SK-N-SH treated with all-trans-retinoic acid at 6 μM for 48 hours (cell line): ENCODE data around the gene ZNF557.

ENCODE experiments used
- ARNTL ChIP-seq: fragments of 450-650 bp; formaldehyde crosslinking; IDR thresholded peaks from 2 replicates; pipeline ENCODE4 v1.5.0; 2020; ENCODE audit warnings: low read depth, mild to moderate bottlenecking, moderate library complexity, borderline replicate concordance
- ESRRG ChIP-seq: fragments of 250-450 bp; sonication (Bioruptor Pico); IDR thresholded peaks from 2 replicates; pipeline ENCODE4 v1.6.1; 2021; ENCODE audit warnings: mild to moderate bottlenecking
- ISL1 ChIP-seq: fragments of 250-450 bp; sonication (Bioruptor Pico); IDR thresholded peaks from 2 replicates; pipeline ENCODE4 v2.1.2; 2022; ENCODE audit warnings: mild to moderate bottlenecking, moderate library complexity
- OSR1 ChIP-seq: fragments of 250-450 bp; sonication (Bioruptor Pico); IDR thresholded peaks from 2 replicates; pipeline ENCODE4 v1.8.0; 2022; ENCODE audit warnings: moderate library complexity, mild to moderate bottlenecking, inconsistent platforms
- PATZ1 ChIP-seq: fragments of 250-450 bp; sonication (Bioruptor Pico); IDR thresholded peaks from 2 replicates; pipeline ENCODE4 v1.8.0; 2020; ENCODE audit warnings: mild to moderate bottlenecking, moderate library complexity, borderline replicate concordance
- PPARA ChIP-seq: fragments of 250-450 bp; sonication (Bioruptor Pico); IDR thresholded peaks from 2 replicates; pipeline ENCODE4 v1.5.0; 2020; ENCODE audit warnings: mild to moderate bottlenecking, borderline replicate concordance
- RARB ChIP-seq: fragments of 250-450 bp; sonication (Bioruptor Pico); IDR thresholded peaks from 2 replicates; pipeline ENCODE4 v1.8.0; 2021; ENCODE audit warnings: mild to moderate bottlenecking, moderate library complexity
- SNAI2 ChIP-seq: fragments of 250-450 bp; sonication (Bioruptor Pico); IDR thresholded peaks from 2 replicates; pipeline ENCODE4 v1.5.0; 2020; ENCODE audit warnings: mild to moderate bottlenecking, moderate library complexity
- ZFP30 ChIP-seq: fragments of 450-650 bp; formaldehyde crosslinking; IDR thresholded peaks from 2 replicates; pipeline ENCODE4 v1.5.0; 2022; ENCODE audit warnings: mild to moderate bottlenecking, moderate library complexity
- ZNF70 ChIP-seq: fragments of 450-650 bp; formaldehyde crosslinking; IDR thresholded peaks from 2 replicates; pipeline ENCODE4 v1.5.0; 2020; ENCODE audit warnings: mild to moderate bottlenecking, moderate library complexity
- TF ChIP-seq, protein P1 (sequence below): fragments of 250-450 bp; sonication (Bioruptor Pico); IDR thresholded peaks from 2 replicates; pipeline ENCODE4 v1.8.0; 2021; ENCODE audit warnings: low read depth, mild to moderate bottlenecking, moderate library complexity, borderline replicate concordance
- TF ChIP-seq, protein P2 (sequence below): fragments of 250-450 bp; sonication (Bioruptor Pico); IDR thresholded peaks from 2 replicates; pipeline ENCODE4 v1.5.1; 2021; ENCODE audit warnings: mild to moderate bottlenecking, moderate library complexity
- TF ChIP-seq, protein P3 (sequence below): fragments of 250-450 bp; sonication (Bioruptor Pico); IDR thresholded peaks from 2 replicates; pipeline ENCODE4 v1.5.1; 2020; ENCODE audit warnings: low read depth, mild to moderate bottlenecking, moderate library complexity

- TF ChIP-seq SNAI2 (CRISPR knock-in tag) (no peak), ISL1 (CRISPR knock-in tag) (no peak), ZNF70 (CRISPR knock-in tag) (no peak), PATZ1 (CRISPR knock-in tag) (no peak), ARNTL (CRISPR knock-in tag) (no peak), RARB (CRISPR knock-in tag) (no peak), ESRRG (no peak), ZFP30 (CRISPR knock-in tag) (no peak), PPARA (CRISPR knock-in tag) (no peak), OSR1 (CRISPR knock-in tag) (no peak)
- TF ChIP-seq, protein P1, sequence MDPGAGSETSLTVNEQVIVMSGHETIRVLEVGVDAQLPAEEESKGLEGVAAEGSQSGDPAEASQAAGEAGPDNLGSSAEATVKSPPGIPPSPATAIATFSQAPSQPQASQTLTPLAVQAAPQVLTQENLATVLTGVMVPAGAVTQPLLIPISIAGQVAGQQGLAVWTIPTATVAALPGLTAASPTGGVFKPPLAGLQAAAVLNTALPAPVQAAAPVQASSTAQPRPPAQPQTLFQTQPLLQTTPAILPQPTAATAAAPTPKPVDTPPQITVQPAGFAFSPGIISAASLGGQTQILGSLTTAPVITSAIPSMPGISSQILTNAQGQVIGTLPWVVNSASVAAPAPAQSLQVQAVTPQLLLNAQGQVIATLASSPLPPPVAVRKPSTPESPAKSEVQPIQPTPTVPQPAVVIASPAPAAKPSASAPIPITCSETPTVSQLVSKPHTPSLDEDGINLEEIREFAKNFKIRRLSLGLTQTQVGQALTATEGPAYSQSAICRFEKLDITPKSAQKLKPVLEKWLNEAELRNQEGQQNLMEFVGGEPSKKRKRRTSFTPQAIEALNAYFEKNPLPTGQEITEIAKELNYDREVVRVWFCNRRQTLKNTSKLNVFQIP (CRISPR knock-in tag): no peak
- TF ChIP-seq, protein P2, sequence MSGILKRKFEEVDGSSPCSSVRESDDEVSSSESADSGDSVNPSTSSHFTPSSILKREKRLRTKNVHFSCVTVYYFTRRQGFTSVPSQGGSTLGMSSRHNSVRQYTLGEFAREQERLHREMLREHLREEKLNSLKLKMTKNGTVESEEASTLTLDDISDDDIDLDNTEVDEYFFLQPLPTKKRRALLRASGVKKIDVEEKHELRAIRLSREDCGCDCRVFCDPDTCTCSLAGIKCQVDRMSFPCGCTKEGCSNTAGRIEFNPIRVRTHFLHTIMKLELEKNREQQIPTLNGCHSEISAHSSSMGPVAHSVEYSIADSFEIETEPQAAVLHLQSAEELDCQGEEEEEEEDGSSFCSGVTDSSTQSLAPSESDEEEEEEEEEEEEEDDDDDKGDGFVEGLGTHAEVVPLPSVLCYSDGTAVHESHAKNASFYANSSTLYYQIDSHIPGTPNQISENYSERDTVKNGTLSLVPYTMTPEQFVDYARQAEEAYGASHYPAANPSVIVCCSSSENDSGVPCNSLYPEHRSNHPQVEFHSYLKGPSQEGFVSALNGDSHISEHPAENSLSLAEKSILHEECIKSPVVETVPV (CRISPR knock-in tag): no peak
- TF ChIP-seq, protein P3, sequence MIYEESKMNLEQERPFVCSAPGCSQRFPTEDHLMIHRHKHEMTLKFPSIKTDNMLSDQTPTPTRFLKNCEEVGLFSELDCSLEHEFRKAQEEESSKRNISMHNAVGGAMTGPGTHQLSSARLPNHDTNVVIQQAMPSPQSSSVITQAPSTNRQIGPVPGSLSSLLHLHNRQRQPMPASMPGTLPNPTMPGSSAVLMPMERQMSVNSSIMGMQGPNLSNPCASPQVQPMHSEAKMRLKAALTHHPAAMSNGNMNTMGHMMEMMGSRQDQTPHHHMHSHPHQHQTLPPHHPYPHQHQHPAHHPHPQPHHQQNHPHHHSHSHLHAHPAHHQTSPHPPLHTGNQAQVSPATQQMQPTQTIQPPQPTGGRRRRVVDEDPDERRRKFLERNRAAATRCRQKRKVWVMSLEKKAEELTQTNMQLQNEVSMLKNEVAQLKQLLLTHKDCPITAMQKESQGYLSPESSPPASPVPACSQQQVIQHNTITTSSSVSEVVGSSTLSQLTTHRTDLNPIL: no peak
These were observed 362 bp downstream of the ZNF557 start for GRCh38 chr19:7069904-7070226.
